Right renal pelvis (tissue), 4 donors: ENCODE data around the gene NDUFB3. TPM values are rescaled to one million over a fixed set of nuclear protein-coding genes. Genes with fewer than 3 reads are reported as not detected.

Experiments used
- DNase-seq, 4 donors: peaks; one replicate each; pipeline ENCODE4 v3.0.0-alpha.2; 2013; ENCODE audit warnings: low read depth in 4 of 4, low spot score in 3 of 4, missing footprints in 1 of 4
- polyA plus RNA-seq, 4 donors: library from polyadenylated mRNA; unstranded; fragments of 120-200 nt; gene quantifications; one replicate each; pipeline ENCODE4 v1.2.1, GENCODE V29; 2013; ENCODE audit not compliant: insufficient read length in 4 of 4

NDUFB3 gene
- polyA plus RNA-seq, 4 donors = 122 to 140 (median 125) TPM

- DNase-seq = no peak
These were observed 55.3 kb downstream of the NDUFB3 start for GRCh38 chr2:201127152-201127511.

- no peak for DNase-seq
These were observed 55.8 kb downstream of the NDUFB3 start for GRCh38 chr2:201127570-201127969.

GRCh38 chr2:201128033-201128432 lies 56.2 kb downstream of the NDUFB3 start:
- DNase-seq = no peak

GRCh38 chr2:201128933-201129505 lies 57.2 kb downstream of the NDUFB3 start:
- no peak for DNase-seq

- no peak for DNase-seq
These were observed 58.9 kb downstream of the NDUFB3 start for GRCh38 chr2:201130524-201131186.

GRCh38 chr2:201132518-201132917 lies 60.7 kb downstream of the NDUFB3 start:
- no peak for DNase-seq

Other genes starting within 250 kb of the NDUFB3 start
- 100 to 1,000 TPM; 242 to 304 (median 282) TPM for gene CLK1, start 207.3 kb upstream of the NDUFB3 start, polyA plus RNA-seq
- gene PPIL3, start 182.9 kb upstream of the NDUFB3 start, polyA plus RNA-seq = 10 to 100 TPM; 44.6 to 79.9 (median 66.0) TPM
- gene NIF3L1, start 182.6 kb upstream of the NDUFB3 start, polyA plus RNA-seq = 10 to 100 TPM; 38.6 to 49.7 (median 44.7) TPM
- 10 to 100 TPM; 25.9 to 33.1 (median 31.0) TPM for gene ORC2, start 108.3 kb upstream of the NDUFB3 start, polyA plus RNA-seq
- gene HYCC2, start 330 bp upstream of the NDUFB3 start, polyA plus RNA-seq = 10 to 100 TPM; 12.4 to 16.4 (median 15.7) TPM
- gene CFLAR, start 44.2 kb downstream of the NDUFB3 start, polyA plus RNA-seq = 10 to 100 TPM; 50.4 to 62.9 (median 55.9) TPM
- 1 to 10 TPM; 7.3 to 8.8 (median 7.8) TPM for gene CASP10, start 111.1 kb downstream of the NDUFB3 start, polyA plus RNA-seq
- gene CASP8, start 188.5 kb downstream of the NDUFB3 start, polyA plus RNA-seq = 10 to 100 TPM; 11.6 to 16.1 (median 14.9) TPM